Amygdala (tissue), 56 donors: ENCODE measurements around the gene MEPCE.

ENCODE experiments used
- DNase-seq, 56 donors: peaks; one replicate each; lab custom pipeline; 2025; lab: John Stamatoyannopoulos, UW

The MEPCE gene

GRCh38 chr7:100406767-100407166, 22.9 kb upstream of the MEPCE start:
- no peak for DNase-seq

DNA sequence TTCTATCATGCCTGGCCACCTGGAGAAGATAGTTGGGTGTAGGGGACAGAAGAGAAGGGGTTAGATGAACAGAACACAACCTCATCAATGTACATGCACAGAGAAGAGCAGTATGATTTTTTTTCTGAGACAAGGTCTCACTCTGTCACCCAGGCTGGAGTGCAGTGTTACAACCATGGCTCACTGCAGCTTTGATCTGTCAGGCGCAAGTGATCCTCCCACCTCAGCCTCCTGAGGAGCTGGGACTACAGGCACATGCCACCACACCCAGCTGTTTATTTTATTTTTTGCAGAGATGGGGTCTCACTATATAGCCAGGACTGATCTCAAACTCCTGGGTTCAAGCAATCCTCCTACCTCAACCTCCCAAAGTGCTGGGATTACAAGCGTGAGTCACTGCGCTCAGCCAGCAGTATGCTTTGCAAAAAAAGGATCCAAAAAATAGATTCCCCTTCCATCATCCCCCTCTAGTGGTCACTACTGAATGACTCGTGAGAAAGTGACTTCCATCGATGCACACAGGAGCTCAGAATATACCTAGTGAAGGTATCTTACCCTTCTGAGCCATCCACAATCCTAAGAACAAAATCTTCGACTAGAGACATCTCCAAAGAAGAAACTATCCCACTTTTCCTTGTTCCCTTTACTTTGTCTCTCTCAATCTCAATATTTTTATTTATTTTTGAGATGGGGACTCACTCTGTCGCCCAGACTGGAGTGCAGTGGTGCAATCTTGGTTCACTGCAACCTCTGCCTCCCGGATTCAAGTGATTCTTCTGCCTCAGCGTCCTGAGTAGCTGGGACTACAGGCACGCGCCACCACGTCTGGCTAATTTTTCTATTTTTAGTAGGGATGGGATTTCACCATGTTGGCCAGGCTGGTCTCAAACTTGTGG, 22.1 kb upstream of the MEPCE start:
- DNase-seq = peak in 4 of 56 donors; percentile 6 to 26 (median 11)

DNA sequence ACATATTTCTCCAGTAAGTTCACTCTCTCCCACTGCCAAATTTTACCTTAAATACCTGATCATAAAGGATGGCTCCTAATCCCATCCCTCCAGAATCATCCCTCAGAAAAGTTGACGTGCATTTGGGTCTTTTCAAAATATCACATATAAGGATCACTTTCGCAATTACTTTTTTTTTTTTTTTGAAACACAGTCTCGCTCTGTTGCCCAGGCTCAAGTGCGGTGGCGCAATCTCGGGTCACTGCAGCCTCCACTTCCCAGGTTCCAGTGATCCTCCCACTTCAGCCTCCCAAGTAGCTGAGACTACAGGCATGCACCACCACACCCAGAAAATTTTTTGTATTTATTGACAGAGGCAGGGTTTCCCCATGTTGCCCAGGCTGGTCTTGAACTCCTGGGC, 18.5 kb upstream of the MEPCE start:
- DNase-seq = no peak

- DNase-seq = no peak
Measured at GRCh38 chr7:100413346-100413745, 16.3 kb upstream of the MEPCE start.

GRCh38 chr7:100413889-100414288, 15.7 kb upstream of the MEPCE start:
- no peak for DNase-seq

DNA sequence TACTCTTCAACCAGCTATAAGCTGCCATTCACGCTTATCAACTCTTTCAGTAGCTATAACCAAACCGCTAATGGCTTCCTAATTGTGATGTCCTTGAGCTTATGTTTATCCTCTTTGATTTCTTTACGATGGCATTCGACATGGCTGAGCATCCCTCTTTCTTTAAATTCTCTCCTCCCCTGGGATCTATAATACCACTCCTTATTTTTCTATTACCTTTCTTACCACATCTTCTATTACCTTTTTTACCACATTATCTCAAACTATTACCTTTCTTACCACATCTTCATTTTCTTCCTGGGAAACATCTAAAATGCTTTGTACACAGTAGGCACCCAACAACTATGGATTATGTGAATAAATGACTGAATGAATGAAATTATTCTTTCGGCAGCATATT, 14.2 kb upstream of the MEPCE start:
- DNase-seq = no peak

DNA sequence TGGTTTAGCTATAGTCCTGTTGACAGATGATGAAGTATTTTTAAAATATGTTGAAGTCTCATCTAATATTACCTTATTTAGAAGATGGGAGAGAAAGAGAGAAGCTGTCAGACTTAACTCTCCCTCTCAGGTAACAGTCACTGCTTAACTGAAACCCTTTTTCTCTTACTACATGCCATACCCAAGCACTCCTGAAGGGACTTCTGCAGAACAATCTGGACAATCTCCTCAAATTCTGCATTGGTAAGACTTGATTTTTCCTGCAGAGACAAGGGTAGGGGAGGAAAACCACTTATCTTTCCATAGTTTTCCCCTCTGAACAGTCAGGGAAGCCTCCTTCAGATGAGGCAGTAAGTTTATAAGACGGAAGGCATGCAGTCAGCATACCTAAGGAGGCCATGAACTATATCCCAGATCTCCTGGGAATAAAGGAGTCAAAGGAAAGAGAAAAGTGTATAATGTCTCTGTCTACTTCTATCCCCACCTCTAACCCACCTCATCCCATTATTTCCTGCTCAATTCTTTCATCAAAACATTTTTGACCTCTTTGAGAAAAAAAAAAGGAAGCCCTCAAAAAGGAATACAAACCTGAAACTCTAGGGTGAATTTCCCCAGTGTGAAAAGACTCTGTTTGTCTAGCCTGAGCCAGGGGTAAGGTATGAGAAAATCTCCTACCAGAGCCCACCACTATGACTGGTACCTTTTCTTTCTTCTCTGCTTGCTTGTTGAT, 10.5 kb upstream of the MEPCE start:
- no peak for DNase-seq

DNA sequence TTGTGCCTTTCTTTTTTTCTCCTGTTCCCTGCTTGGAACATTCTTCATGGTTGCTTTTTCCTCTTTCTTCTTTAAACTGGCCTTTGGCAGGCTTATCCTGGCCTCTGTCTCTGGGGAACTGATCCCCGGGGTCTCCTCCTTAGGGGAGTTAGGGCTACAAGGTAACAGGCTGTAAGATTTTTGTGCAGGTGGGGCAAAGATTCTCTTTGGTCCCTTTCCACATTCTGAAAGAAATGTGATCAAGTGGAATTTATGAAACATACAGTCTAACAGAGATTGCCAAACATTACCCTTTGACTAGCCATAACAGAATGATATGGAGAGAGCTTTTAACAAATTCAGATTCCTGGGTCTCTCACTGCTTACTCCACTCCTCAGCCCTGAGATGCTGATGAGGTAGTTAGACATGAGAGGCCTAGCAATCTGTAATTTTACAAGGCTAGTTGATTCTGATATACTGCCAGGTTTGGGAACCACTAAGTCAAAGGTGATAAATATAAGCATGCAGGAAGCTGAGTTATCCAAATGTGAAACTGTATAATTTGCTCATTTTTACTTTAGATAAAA, 9.9 kb upstream of the MEPCE start:
- DNase-seq = no peak

GRCh38 chr7:100423315-100423714, 6.3 kb upstream of the MEPCE start:
- no peak for DNase-seq

GRCh38 chr7:100425347-100425746, 4.3 kb upstream of the MEPCE start:
- no peak for DNase-seq

DNA sequence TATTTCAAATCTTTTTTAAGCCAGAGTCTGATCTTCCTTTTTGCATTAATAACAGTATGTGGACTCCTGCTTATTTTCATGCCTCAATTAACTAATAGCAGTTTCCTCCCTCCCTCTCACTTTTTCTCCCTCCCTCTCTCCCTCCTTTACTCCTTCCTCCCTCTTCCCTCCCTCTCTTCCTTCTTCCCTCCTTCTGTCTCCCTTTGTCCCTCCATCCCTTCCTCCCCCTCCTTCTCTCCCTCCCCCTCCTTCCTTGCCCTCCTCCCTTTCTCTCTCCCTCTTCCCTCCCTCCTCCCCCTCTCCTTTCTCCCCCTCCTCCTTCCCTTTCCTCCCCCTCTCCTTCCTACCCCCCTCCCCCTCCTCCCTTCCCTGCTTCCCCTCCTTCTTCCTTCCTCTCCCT, 3.1 kb upstream of the MEPCE start:
- no peak for DNase-seq

DNA sequence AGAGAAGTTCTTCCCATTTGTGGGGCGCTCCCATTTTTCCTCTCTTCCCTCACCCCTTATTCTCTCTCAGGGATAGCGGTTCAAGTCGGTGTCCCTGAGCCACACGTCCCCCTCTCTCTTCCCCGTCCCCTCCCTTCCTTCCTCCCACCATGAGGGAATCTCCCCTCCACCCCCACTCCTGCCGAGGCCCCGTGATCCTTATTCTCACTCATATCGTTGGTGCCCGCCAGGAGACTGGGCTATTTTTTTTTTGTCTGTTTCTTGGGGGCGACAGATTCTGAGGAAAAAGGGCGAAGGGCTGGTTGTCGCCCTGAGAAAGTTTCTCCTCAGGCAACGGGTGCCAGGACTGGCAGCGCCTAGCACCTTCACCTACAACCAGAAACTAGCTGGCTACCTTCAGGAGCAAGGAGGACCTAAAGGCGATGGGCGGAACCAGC, 1.9 kb upstream of the MEPCE start:
- no peak for DNase-seq

GRCh38 chr7:100428199-100428966, 1.2 kb upstream of the MEPCE start, which contains the start of gene ZCWPW1:
TSS of gene ZCWPW1 (minus strand) at chr7:100428703. CDS start at chr7:100420649, 8,054 bp downstream.
- DNase-seq = peak; percentile 65 to 98 (median 92)

- peak; percentile 88 to 100 (median 98) for DNase-seq
Measured at GRCh38 chr7:100428967-100429636, 529 bp upstream of the MEPCE start.

DNA sequence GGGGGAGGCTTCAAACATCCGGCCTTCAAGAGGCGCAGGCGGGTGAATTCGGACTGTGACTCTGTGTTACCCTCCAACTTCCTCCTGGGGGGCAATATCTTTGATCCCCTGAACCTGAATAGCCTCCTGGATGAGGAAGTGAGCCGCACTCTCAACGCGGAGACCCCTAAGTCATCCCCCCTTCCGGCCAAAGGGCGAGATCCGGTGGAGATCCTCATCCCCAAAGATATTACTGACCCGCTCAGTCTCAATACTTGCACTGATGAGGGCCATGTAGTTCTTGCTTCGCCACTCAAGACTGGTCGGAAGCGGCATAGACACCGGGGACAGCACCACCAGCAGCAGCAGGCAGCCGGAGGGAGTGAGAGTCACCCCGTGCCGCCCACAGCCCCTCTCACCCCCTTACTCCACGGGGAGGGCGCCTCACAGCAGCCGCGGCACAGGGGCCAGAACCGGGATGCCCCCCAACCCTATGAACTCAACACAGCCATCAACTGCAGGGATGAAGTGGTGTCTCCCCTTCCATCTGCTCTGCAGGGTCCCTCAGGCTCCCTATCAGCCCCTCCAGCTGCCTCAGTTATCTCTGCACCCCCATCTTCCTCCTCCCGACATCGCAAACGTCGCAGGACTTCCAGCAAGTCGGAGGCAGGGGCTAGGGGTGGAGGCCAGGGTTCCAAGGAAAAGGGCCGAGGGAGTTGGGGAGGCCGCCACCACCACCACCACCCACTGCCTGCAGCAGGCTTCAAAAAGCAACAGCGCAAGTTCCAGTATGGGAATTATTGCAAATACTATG, 1.1 kb downstream of the MEPCE start:
- DNase-seq = no peak

GRCh38 chr7:100431286-100431735, 1.7 kb downstream of the MEPCE start:
- no peak for DNase-seq

DNA sequence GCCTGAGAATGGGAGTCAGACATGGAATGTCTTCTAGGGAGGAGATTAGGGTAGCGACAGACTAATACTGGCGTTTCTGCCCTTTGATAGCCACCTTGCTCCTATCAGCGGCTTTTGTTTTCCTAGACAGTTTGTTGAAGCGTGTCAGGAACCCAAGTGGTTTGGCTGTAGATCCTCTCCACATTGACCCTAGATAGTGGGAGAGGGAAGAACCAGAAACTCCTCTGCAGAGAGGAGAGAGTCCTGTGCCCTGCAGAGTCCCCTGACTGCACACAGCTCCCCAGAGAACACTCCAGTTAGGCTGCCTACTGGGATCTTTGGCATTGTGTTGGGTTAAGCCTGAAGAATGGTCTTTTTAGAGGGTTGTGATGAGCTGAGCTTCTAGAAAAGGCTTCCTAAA, 2.4 kb downstream of the MEPCE start:
- no peak for DNase-seq

DNA sequence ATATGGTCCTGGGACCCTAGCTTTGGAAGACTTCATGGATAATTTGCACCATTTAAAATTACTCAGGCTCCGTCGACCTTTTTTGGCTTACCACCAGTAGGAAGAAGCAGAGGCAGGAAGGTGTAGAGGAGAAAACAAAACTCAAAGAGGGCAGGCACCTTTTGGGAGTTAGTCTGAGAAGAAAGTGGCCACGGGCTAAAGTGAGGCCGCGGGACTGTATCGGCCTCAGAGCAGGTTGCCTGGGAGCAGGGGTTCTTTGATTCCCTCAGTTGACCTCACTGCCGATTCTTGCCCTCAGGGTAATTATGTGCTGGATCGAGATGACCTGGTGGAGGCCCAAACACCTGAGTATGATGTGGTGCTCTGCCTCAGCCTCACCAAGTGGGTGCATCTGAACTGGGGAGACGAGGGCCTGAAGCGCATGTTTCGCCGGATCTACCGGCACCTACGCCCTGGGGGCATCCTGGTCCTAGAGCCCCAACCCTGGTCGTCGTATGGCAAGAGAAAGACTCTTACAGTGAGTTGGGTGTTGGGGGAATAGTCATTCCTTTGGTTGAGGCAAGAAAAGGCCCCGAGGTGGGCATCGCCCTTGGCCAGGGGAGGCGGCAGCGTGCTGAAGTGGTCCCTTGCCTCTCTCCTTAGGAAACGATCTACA, 3.1 kb downstream of the MEPCE start:
- DNase-seq = no peak

DNA sequence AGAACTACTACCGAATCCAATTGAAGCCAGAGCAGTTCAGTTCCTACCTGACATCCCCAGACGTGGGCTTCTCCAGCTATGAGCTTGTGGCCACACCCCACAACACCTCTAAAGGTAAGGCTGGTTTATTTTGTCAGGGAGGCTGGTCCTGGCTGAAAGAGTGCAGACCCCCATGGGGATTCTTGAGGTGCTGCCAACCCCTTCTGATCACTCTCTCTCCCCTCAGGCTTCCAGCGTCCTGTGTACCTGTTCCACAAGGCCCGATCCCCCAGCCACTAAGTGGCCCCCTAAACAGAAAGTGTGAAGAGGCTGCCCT, 3.6 kb downstream of the MEPCE start:
- DNase-seq = no peak
